GM12878 (cell line): ENCODE results near the gene CES3. TPM values are rescaled to one million over a fixed set of nuclear protein-coding genes. Genes with fewer than 3 reads are reported as not detected.

Source experiments
- ATAC-seq: fragments of 200-7000 bp; cut with Tn5 transposase; 3 replicates; pipeline ENCODE4 v1.9.1; 2020; ENCODE audit warnings: mild to moderate bottlenecking, moderate library complexity
- BruUV-seq: library from RNA; stranded (reverse); fragments of 400-500 nt; replicated peaks from 2 replicates; lab custom pipeline; 2021; lab: Mats Ljungman, UMichigan
- CTCF ChIA-PET: fragments of 300-600 bp; sonication (Branson Sonifier 250); formaldehyde crosslinking; extraction: SDS; loops from one replicate; lab custom pipeline; 2021; ENCODE audit warnings: inconsistent platforms; lab: Yijun Ruan, JAX
- POLR2A ChIA-PET: fragments of 350-600 bp; formaldehyde crosslinking; extraction: SDS; loops from one replicate; lab custom pipeline; 2021; ENCODE audit warnings: inconsistent platforms; lab: Charles Lee
- RAD21 ChIA-PET: fragments of 300-600 bp; sonication (Branson Sonifier 250); formaldehyde crosslinking; loops from one replicate; lab custom pipeline; 2023; ENCODE audit warnings: antibody characterized with exemption; ENCODE audit not compliant: unreplicated experiment; lab: Charles Lee
- SMC1A ChIA-PET: fragments of 300-600 bp; sonication (Branson Sonifier 250); formaldehyde crosslinking; loops from one replicate; lab custom pipeline; 2023; ENCODE audit not compliant: unreplicated experiment, uncharacterized antibody; lab: Charles Lee
- DNase-seq: peaks from one replicate; pipeline ENCODE4 v3.0.0-alpha.2; 2011; ENCODE audit warnings: low read depth, low spot score
- FAIRE-seq: peaks from 3 replicates; lab custom pipeline; 2011; peaks lifted over from hg19 to GRCh38; lab: Jason Lieb, UNC
- H2AFZ ChIP-seq: 2 replicates; pipeline ENCODE4 v1.6.0; 2011; ENCODE audit warnings: low read depth, low read length, control low read depth; ENCODE audit not compliant: control insufficient read depth
- H3K27ac ChIP-seq: 2 replicates; pipeline ENCODE4 v1.5.1; 2011; ENCODE audit warnings: control low read depth; ENCODE audit not compliant: control insufficient read depth, insufficient read depth
- H3K27me3 ChIP-seq, 2 experiments: replicated peaks in 1 of 2; 2 replicates each; pipeline versions ENCODE4 v1.6.0 to v1.6.1; 2011; ENCODE audit warnings: low read length in 1 of 2; ENCODE audit not compliant: control insufficient read depth in 2 of 2, insufficient read depth in 2 of 2
- H3K36me3 ChIP-seq, 2 experiments: 2 replicates each; pipeline ENCODE4 v1.5.1; 2011; ENCODE audit warnings: low read length in 1 of 2; ENCODE audit not compliant: control insufficient read depth in 2 of 2, insufficient read depth in 2 of 2
- H3K4me1 ChIP-seq: 2 replicates; pipeline ENCODE4 v1.6.1; 2011; ENCODE audit warnings: mild to moderate bottlenecking, low read length, moderate library complexity, mixed read lengths; ENCODE audit not compliant: control insufficient read depth, insufficient read depth
- H3K4me2 ChIP-seq: 2 replicates; pipeline ENCODE4 v1.6.0; 2011; ENCODE audit warnings: control low read depth; ENCODE audit not compliant: control insufficient read depth, insufficient read depth
- H3K4me3 ChIP-seq: fragments of 200-600 bp; sonication (generic); 2 replicates; pipeline ENCODE4 v1.5.1; 2016
- H3K79me2 ChIP-seq: 2 replicates; pipeline ENCODE4 v1.6.0; 2011; ENCODE audit warnings: low read length; ENCODE audit not compliant: control insufficient read depth, insufficient read depth
- H3K9ac ChIP-seq: 2 replicates; pipeline ENCODE4 v1.8.0; 2011; ENCODE audit warnings: low read length, control low read depth, mixed read lengths; ENCODE audit not compliant: control insufficient read depth, insufficient read depth
- H3K9me3 ChIP-seq: replicated peaks from 3 replicates; pipeline ENCODE4 v1.5.1; 2011; ENCODE audit warnings: mild to moderate bottlenecking, low read length; ENCODE audit not compliant: control insufficient read depth, insufficient read depth
- H4K20me1 ChIP-seq: 2 replicates; pipeline ENCODE4 v1.6.0; 2011; ENCODE audit not compliant: control insufficient read depth, insufficient read depth
- ASH2L ChIP-seq: fragments of 300-600, 200-600 bp; sonication (generic); IDR thresholded peaks from 2 replicates; pipeline ENCODE4 v1.6.1; 2017; ENCODE audit warnings: low read depth, mild to moderate bottlenecking, borderline replicate concordance
- CBX3 ChIP-seq: fragments of 200-600 bp; sonication (generic); IDR thresholded peaks from 2 replicates; pipeline ENCODE4 v1.6.1; 2016; ENCODE audit warnings: low read depth, borderline replicate concordance
- CHD1 ChIP-seq: IDR thresholded peaks from 2 replicates; pipeline ENCODE4 v1.6.1; 2012; ENCODE audit warnings: low read depth, low read length, improper control_type of control experiment
- CHD2 ChIP-seq: IDR thresholded peaks from 2 replicates; pipeline ENCODE4 v1.6.1; 2011; ENCODE audit warnings: low read depth, low read length, improper control_type of control experiment, borderline replicate concordance
- CHD4 ChIP-seq: fragments of 200-600 bp; sonication (generic); IDR thresholded peaks from 2 replicates; pipeline ENCODE4 v1.6.1; 2016; ENCODE audit warnings: mild to moderate bottlenecking
- CREB1 ChIP-seq: IDR thresholded peaks from 2 replicates; pipeline ENCODE4 v1.6.1; 2012; ENCODE audit warnings: low read depth, mild to moderate bottlenecking, inconsistent platforms
- EED ChIP-seq: sonication (generic); IDR thresholded peaks from 2 replicates; pipeline ENCODE4 v1.6.1; 2016; ENCODE audit warnings: antibody characterized with exemption, low read depth
- EP300 ChIP-seq, 2 experiments: fragments of 150-350 bp in 1 of 2; IDR thresholded peaks; 2 replicates each; pipeline ENCODE4 v1.6.1; 2011 to 2012; ENCODE audit warnings: low read depth in 2 of 2, low read length in 2 of 2, borderline replicate concordance in 1 of 2, improper control_type of control experiment in 1 of 2, inconsistent platforms in 1 of 2; ENCODE audit not compliant: control insufficient read depth in 1 of 2
- ETV6 ChIP-seq, 2 experiments: fragments of 450-650 bp in 1 of 2; IDR thresholded peaks in 1 of 2; conservative IDR thresholded peaks in 1 of 2; 2 replicates each; pipeline ENCODE4 v1.6.1; 2014; ENCODE audit warnings: antibody characterized with exemption in 1 of 2, borderline replicate concordance in 1 of 2, low read depth in 1 of 2, mild to moderate bottlenecking in 1 of 2, moderate library complexity in 1 of 2
- FOS ChIP-seq: IDR thresholded peaks from 3 replicates; pipeline ENCODE4 v1.6.1; 2011; ENCODE audit warnings: borderline replicate concordance; ENCODE audit not compliant: insufficient read length; ENCODE audit errors: extremely low read depth
- GABPA ChIP-seq: IDR thresholded peaks from 2 replicates; pipeline ENCODE4 v1.6.1; 2014; ENCODE audit warnings: antibody characterized with exemption, low read depth, mild to moderate bottlenecking, inconsistent platforms
- HDAC2 ChIP-seq: fragments of 200-600 bp; sonication (generic); IDR thresholded peaks from 2 replicates; pipeline ENCODE4 v1.6.1; 2017
- HDAC6 ChIP-seq: fragments of 200-600 bp; sonication (generic); IDR thresholded peaks from one replicate; pipeline ENCODE4 v1.8.0; 2017; ENCODE audit warnings: antibody characterized with exemption; ENCODE audit not compliant: unreplicated experiment
- JUND ChIP-seq: IDR thresholded peaks from 2 replicates; pipeline ENCODE4 v1.6.1; 2012; ENCODE audit warnings: low read depth, mild to moderate bottlenecking, low read length, improper control_type of control experiment, moderate library complexity
- MEF2B ChIP-seq: fragments of 450-650 bp; IDR thresholded peaks from 2 replicates; pipeline ENCODE4 v1.6.1; 2018; ENCODE audit warnings: mild to moderate bottlenecking, moderate library complexity; ENCODE audit not compliant: partially characterized antibody, poor library complexity, severe bottlenecking
- MYC ChIP-seq: IDR thresholded peaks from 2 replicates; pipeline ENCODE4 v1.6.1; 2011; ENCODE audit warnings: mild to moderate bottlenecking, low read length, moderate library complexity, inconsistent platforms; ENCODE audit not compliant: insufficient read depth, insufficient replicate concordance, insufficient read length, severe bottlenecking
- NFIC ChIP-seq: IDR thresholded peaks from 2 replicates; pipeline ENCODE4 v1.6.1; 2012; ENCODE audit warnings: low read depth, mild to moderate bottlenecking, inconsistent platforms, low read length, moderate library complexity
- RAD21 ChIP-seq: IDR thresholded peaks from 2 replicates; pipeline ENCODE4 v1.6.1; 2011; ENCODE audit warnings: mild to moderate bottlenecking, low read depth, low read length, moderate library complexity; ENCODE audit not compliant: insufficient read depth
- RCOR1 ChIP-seq: conservative IDR thresholded peaks from 2 replicates; pipeline ENCODE4 v1.6.1; 2012; ENCODE audit warnings: low read depth, low read length, improper control_type of control experiment
- SMC3 ChIP-seq: IDR thresholded peaks from 2 replicates; pipeline ENCODE4 v1.6.1; 2011; ENCODE audit warnings: low read length, improper control_type of control experiment, borderline replicate concordance
- SUPT20H ChIP-seq: IDR thresholded peaks from 2 replicates; pipeline ENCODE4 v1.6.1; 2011; ENCODE audit warnings: low read depth, mild to moderate bottlenecking, low read length, moderate library complexity, borderline replicate concordance; ENCODE audit not compliant: control insufficient read depth
- YBX1 ChIP-seq: fragments of 450-650 bp; IDR thresholded peaks from 2 replicates; pipeline ENCODE4 v1.6.1; 2016; ENCODE audit warnings: antibody characterized with exemption
- ZBED1 ChIP-seq: IDR thresholded peaks from 2 replicates; pipeline ENCODE4 v1.6.1; 2016; ENCODE audit warnings: borderline replicate concordance
- ZNF207 ChIP-seq: fragments of 450-650 bp; IDR thresholded peaks from 2 replicates; pipeline ENCODE4 v1.6.1; 2014; ENCODE audit warnings: antibody characterized with exemption, mild to moderate bottlenecking, borderline replicate concordance
- WGBS: methylation state at CpG from one replicate; pipeline ENCODE4 v1.1.6; 2016; ENCODE audit warnings: low lambda C conversion rate; ENCODE audit not compliant: insufficient replicate concordance, insufficient coverage; ENCODE audit errors: missing lambda C conversion rate; 5-methylcytosine and 5-hydroxymethylcytosine counted together
- in situ Hi-C: fragments of 300-500 bp; cut with MboI; formaldehyde crosslinking; loops from 9 replicates; pipeline ENCODE4 v1.14.3; 2018; ENCODE audit warnings: mixed read lengths
- intact Hi-C: fragments of 100-400 bp; cut with micrococcal nuclease; formaldehyde crosslinking; loops from one replicate; pipeline ENCODE4 v1.14.2; 2022; ENCODE audit not compliant: unreplicated experiment
- polyA plus RNA-seq, 11 experiments: library from polyadenylated mRNA; depleted of rRNA in 4 of 11; unstranded in 6 of 11; stranded (reverse) in 5 of 11; fragments of >200 nt; fragmentation: Nextera tagmentation in 4 of 11; fragmentation: Illumina TruSeq in 1 of 11; extraction: Ambion mirVana in 4 of 11; extraction: Trizol in 1 of 11; gene quantifications; 1 replicate in 1 of 11; 2 replicates in 10 of 11; pipeline versions ENCODE4 v1.2.1 to v1.2.3, GENCODE V29; 2011 to 2016; ENCODE audit warnings: inconsistent platforms in 2 of 11, missing spikeins in 2 of 11, low read depth in 1 of 11
- total RNA-seq, 4 experiments: library from RNA; depleted of rRNA in 3 of 4; stranded (reverse); fragments of >200 nt in 3 of 4; fragmentation: Illumina TruSeq in 1 of 4; extraction: Trizol in 1 of 4; gene quantifications; 2 replicates each; pipeline versions ENCODE4 v1.2.1 to v1.2.3, GENCODE V29; 2013 to 2021
- TF ChIP-seq, protein P1 (sequence below): fragments of 450-650 bp; IDR thresholded peaks from 2 replicates; pipeline ENCODE4 v1.6.1; 2014; ENCODE audit warnings: mild to moderate bottlenecking

CES3 gene
- total and polyA plus RNA-seq, 10 of the 15 experiments (the other 5 are each of a cell fraction or from before 2014, with no cell fraction given) = 0.09 to 3.1 (median 0.76) TPM

DNA sequence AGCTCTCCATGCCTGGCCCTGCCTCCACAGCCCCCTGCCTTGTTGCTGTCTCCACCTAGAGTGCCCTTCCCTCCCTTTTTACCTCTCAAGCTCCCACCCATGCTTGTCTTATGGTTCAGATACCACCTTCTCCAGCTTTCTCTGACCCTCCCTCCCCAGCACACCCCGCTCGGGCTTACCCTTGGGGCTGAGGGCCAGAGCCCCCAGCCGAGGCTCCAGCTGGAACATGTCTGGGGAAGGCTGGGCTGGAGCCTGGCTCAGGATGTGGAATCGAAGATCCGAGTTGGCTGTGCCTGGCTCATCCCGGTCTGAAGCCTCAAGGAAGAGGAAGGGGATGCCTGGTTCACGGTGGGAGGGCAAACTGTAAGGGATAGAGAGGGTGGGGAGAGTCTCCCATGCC, 46.0 kb upstream of the CES3 start:
- SMC1A ChIA-PET = no interaction called here
- no peak for FAIRE-seq
- in situ Hi-C loops = no loop called here

GRCh38 chr16:66916518-66916917, 44.5 kb upstream of the CES3 start:
- in situ Hi-C loops = no loop called here
- ChIA-PET RAD21 (no interaction called here), POLR2A (no interaction called here), SMC1A (no interaction called here), CTCF (interaction anchor here (0.7 to 1.3 kb wide), 3 partner anchors 10 to 17 kb away, joined by 4 read pairs; no protein-coding TSS in a partner anchor)
- Histone ChIP-seq H3K4me3 (no peak overlapping the region), H3K4me2 (no peak overlapping the region), H3K27me3 (peaks cover 0 to 3% of the 10 kb centered on the region in 2 experiments; a peak in 1 of 4 replicates), H3K4me1 (no peaks in the 10 kb centered on the region), H2AFZ (no peak overlapping the region), H3K36me3 (no peaks in the 10 kb centered on the region), H3K9ac (no peak overlapping the region), H3K27ac (no peak overlapping the region), H3K9me3 (no peaks in the 10 kb centered on the region), H4K20me1 (no peaks in the 10 kb centered on the region), H3K79me2 (no peaks in the 10 kb centered on the region)
- no peak for FAIRE-seq
- TF ChIP-seq MEF2B (no peak), JUND (no peak), ASH2L (no peak), EP300 (IDR thresholded peaks at IDR 0.05; ENCODE audit: borderline replicate concordance in 1 of 2, control insufficient read depth in 1 of 2, low read depth in 2 of 2, low read length in 2 of 2) (no peak), EED (no peak), RCOR1 (no peak)
- TF ChIP-seq, protein P1, sequence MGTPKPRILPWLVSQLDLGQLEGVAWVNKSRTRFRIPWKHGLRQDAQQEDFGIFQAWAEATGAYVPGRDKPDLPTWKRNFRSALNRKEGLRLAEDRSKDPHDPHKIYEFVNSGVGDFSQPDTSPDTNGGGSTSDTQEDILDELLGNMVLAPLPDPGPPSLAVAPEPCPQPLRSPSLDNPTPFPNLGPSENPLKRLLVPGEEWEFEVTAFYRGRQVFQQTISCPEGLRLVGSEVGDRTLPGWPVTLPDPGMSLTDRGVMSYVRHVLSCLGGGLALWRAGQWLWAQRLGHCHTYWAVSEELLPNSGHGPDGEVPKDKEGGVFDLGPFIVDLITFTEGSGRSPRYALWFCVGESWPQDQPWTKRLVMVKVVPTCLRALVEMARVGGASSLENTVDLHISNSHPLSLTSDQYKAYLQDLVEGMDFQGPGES = no peak
- 46% methylated on average over 6 of the region's 6 CpGs for WGBS
- no peak for ATAC-seq
- intact Hi-C loops = no loop called here
- no TSS peak for BruUV-seq
- no peak for DNase-seq

More for the DNA sequence above, 46.0 kb upstream of the CES3 start:
- DNase-seq = no peak
- ChIA-PET POLR2A (no interaction called here), RAD21 (no interaction called here)
- H3K27me3 ChIP-seq = peaks cover 0 to 3% of the 10 kb centered on the region in 2 experiments; a peak in 1 of 4 replicates
- no peak overlapping the region for H3K4me2 ChIP-seq
- H4K20me1 ChIP-seq = no peaks in the 10 kb centered on the region
- H3K9ac ChIP-seq = no peak overlapping the region
- no peak for ATAC-seq
- no peaks in the 10 kb centered on the region for H3K9me3 ChIP-seq
- no peak overlapping the region for H3K4me3 ChIP-seq
- no peak overlapping the region for H3K27ac ChIP-seq
- H3K36me3 ChIP-seq = no peaks in the 10 kb centered on the region
- H2AFZ ChIP-seq = no peak overlapping the region
- H3K4me1 ChIP-seq = no peaks in the 10 kb centered on the region
- intact Hi-C loops = no loop called here
- no peaks in the 10 kb centered on the region for H3K79me2 ChIP-seq
- no TSS peak for BruUV-seq
- 20% methylated on average over 7 of the region's 7 CpGs for WGBS
- TF ChIP-seq ETV6 (conservative IDR thresholded peaks at IDR 0.05 in 1 of 2, IDR thresholded peaks at IDR 0.05 in 1 of 2; ENCODE audit: borderline replicate concordance in 1 of 2, low read depth in 1 of 2) = no peak
- no peak for TF ChIP-seq SUPT20H
- no peak for TF ChIP-seq RAD21
- no peak for TF ChIP-seq CBX3
- no peak for TF ChIP-seq NFIC
- TF ChIP-seq CHD2 = no peak
- no peak for TF ChIP-seq CHD1
- no peak for TF ChIP-seq GABPA
- TF ChIP-seq CREB1 = no peak
- TF ChIP-seq ZNF207 = no peak
- no peak for TF ChIP-seq ZBED1
- no peak for TF ChIP-seq FOS
- TF ChIP-seq HDAC2 = no peak
- TF ChIP-seq SMC3 = no peak
- no peak for TF ChIP-seq HDAC6
- no peak for TF ChIP-seq YBX1
- TF ChIP-seq MYC = no peak
- no peak for TF ChIP-seq CHD4
- TF ChIP-seq, all 136 proteins: peak for 0
- CTCF ChIA-PET = interaction anchor here (1.0 kb wide), 1 partner anchor 20 kb away, joined by 3 read pairs; no protein-coding TSS in a partner anchor
